ENCODE results near the gene ADH4.
"Not testable (repeated sequence)": the region's sequence is repeated elsewhere in the genome, so short reads cannot be mapped to it uniquely, and the experiment has no call there.

GRCh38 chr4:99091841-99092240 is 52.3 kb downstream of the ADH4 start:
- TF ChIP-seq CTCF (IDR thresholded peaks at IDR 0.05; ENCODE audit: extremely low read depth in 1 of 2, insufficient read depth in 1 of 2, low read depth in 1 of 2, low read length in 2 of 2); MAX (IDR thresholded peaks at IDR 0.05; ENCODE audit: insufficient read depth, insufficient read length); GATA2 (IDR thresholded peaks at IDR 0.05; ENCODE audit: insufficient read depth, insufficient read length, low read depth, low read length); FOS (IDR thresholded peaks at IDR 0.05; ENCODE audit: borderline replicate concordance, insufficient read depth, low read length); MYC (IDR thresholded peaks at IDR 0.05; ENCODE audit: low read depth, low read length); POLR2AphosphoS5 (IDR thresholded peaks at IDR 0.05; ENCODE audit: insufficient read depth, low read depth, low read length); POLR2A (IDR thresholded peaks at IDR 0.05; ENCODE audit: low read depth, low read length); JUN (IDR thresholded peaks at IDR 0.05; ENCODE audit: borderline replicate concordance, insufficient read depth, insufficient read length, low read depth); EZH2 (IDR thresholded peaks at IDR 0.05; ENCODE audit: borderline replicate concordance, low read depth, low read length, severe bottlenecking): not testable (repeated sequence)
